ENCODE results near the gene ZC3H7A. TPM values are rescaled to one million over a fixed set of nuclear protein-coding genes. Genes with fewer than 3 reads are reported as not detected.

ZC3H7A gene
- total and polyA plus RNA-seq, 2 of the 8 experiments (the other 6 are each of a cell fraction or from before 2014, with no cell fraction given) = 32.0 to 55.9 TPM

DNA sequence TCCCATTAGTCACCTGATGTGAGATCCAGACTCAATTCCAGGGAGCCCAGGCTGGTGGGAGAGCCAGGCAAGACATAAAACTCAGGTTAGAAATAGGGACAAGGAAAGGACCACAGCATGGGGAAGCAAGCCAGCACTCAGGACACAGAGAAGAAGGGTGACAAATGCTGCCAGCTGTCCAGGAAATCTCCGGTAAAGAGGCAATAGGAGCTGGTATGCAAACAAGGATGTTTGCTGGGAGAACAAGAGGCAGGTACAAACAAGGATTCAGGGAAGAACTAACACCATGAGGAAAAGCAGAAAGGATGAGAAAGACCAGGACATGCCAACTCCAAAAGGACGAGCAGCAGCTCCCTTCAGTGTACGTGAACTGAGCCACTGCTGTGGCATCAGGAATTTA lies 44.2 kb downstream of the ZC3H7A start:
- Histone ChIP-seq H2AFZ (ENCODE audit: low read length) (no peak overlapping the region), H4K91ac (replicated peaks; ENCODE audit: insufficient read length, low read length) (no peak overlapping the region), H3K23ac (ENCODE audit: insufficient read length) (no peak overlapping the region), H2BK5ac (ENCODE audit: low read depth, low read length) (no peak overlapping the region), H3K9ac (replicated peaks in 1 of 4; ENCODE audit: extremely low read depth in 1 of 4, low read depth in 3 of 4, low read length in 3 of 4) (no peak overlapping the region), H3K79me2 (ENCODE audit: control insufficient read depth in 1 of 2, insufficient read depth in 2 of 2, low read length in 2 of 2) (no peaks in the 10 kb centered on the region), H3K4me2 (ENCODE audit: insufficient read depth in 1 of 2, low read depth in 2 of 2, low read length in 2 of 2) (no peak overlapping the region), H3K27me3 (replicated peaks in 1 of 4; ENCODE audit: control insufficient read depth in 3 of 4, extremely low read depth in 1 of 4, insufficient read depth in 3 of 4, low read length in 3 of 4) (no peaks in the 10 kb centered on the region), H2BK15ac (ENCODE audit: low read length) (no peak overlapping the region), H3K79me1 (ENCODE audit: low read depth, low read length) (no peaks in the 10 kb centered on the region), H3K56ac (replicated peaks; ENCODE audit: insufficient read length, low read depth, low read length) (no peak overlapping the region), H3K23me2 (ENCODE audit: low read depth, low read length) (no peaks in the 10 kb centered on the region), H2BK120ac (replicated peaks; ENCODE audit: low read depth, low read length) (no peak overlapping the region), H3K4me1 (replicated peaks in 1 of 4; ENCODE audit: control insufficient read depth in 3 of 4, insufficient read depth in 4 of 4, low read length in 3 of 4) (no peaks in the 10 kb centered on the region), H2AK5ac (ENCODE audit: low read depth, low read length) (no peak overlapping the region), H3K4ac (replicated peaks; ENCODE audit: insufficient read length, low read depth, low read length) (no peak overlapping the region), H4K20me1 (replicated peaks in 1 of 2; ENCODE audit: control insufficient read depth in 1 of 2, insufficient read depth in 2 of 2, low read length in 2 of 2) (no peaks in the 10 kb centered on the region), H3K9me3 (ENCODE audit: insufficient read depth in 2 of 2, low read depth in 1 of 2, low read length in 1 of 2) (no peaks in the 10 kb centered on the region), H3K27ac (ENCODE audit: low read depth, low read length) (no peak overlapping the region), H4K8ac (ENCODE audit: extremely low read depth, insufficient read depth, low read length) (no peak overlapping the region), H4K5ac (ENCODE audit: insufficient read length, low read depth, low read length) (no peak overlapping the region), H3K4me3 (ENCODE audit: extremely low read depth in 1 of 4, insufficient read depth in 2 of 4, low read depth in 3 of 4, low read length in 4 of 4) (no peak overlapping the region), H3K18ac (ENCODE audit: extremely low read depth, low read length) (no peak overlapping the region), H2BK20ac (ENCODE audit: low read length) (no peak overlapping the region), H3K36me3 (ENCODE audit: control insufficient read depth in 2 of 4, insufficient read depth in 4 of 4, low read length in 3 of 4) (peaks cover 16 to 48% (median 41%) of the 10 kb centered on the region in 4 experiments), H2BK12ac (ENCODE audit: low read depth, low read length) (no peak overlapping the region), H3K14ac (ENCODE audit: insufficient read length) (no peak overlapping the region)
- WGBS, 2 experiments (ENCODE audit: extremely low coverage in 1 of 2, insufficient coverage in 1 of 2, insufficient read length in 1 of 2, insufficient replicate concordance in 2 of 2, low coverage in 1 of 2, low lambda C conversion rate in 2 of 2, missing lambda C conversion rate in 1 of 2) = 95% methylated on average over 3 of the region's 3 CpGs; no CpG with 5 or more reads in 1 of the 2 experiments
- TF ChIP-seq SRF (IDR thresholded peaks at IDR 0.05; ENCODE audit: low read depth, low read length) (no peak), RNF2 (IDR thresholded peaks at IDR 0.05; ENCODE audit: borderline replicate concordance, low read depth, low read length, missing control alignments, poor library complexity, severe bottlenecking) (no peak), ATF2 (IDR thresholded peaks at IDR 0.05; ENCODE audit: low read length) (no peak), JUN (IDR thresholded peaks at IDR 0.05; ENCODE audit: low read depth, low read length) (no peak)
- DNase-seq (ENCODE audit: low read depth in 1 of 2, low spot score in 2 of 2) (no peak), FAIRE-seq (no peak)
- POLR2A ChIA-PET (ENCODE audit: partially characterized antibody) = no interaction called here
- CTCF ChIA-PET (ENCODE audit: partially characterized antibody) = no interaction called here
